ENCODE data around the gene WDR46. TPM values are rescaled to one million over a fixed set of nuclear protein-coding genes. Genes with fewer than 3 reads are reported as not detected.

Gene WDR46
- total and polyA plus RNA-seq, 10 of the 15 experiments (the other 5 are each of a cell fraction or from before 2014, with no cell fraction given): 10.1 to 147 (median 86.0) TPM

DNA sequence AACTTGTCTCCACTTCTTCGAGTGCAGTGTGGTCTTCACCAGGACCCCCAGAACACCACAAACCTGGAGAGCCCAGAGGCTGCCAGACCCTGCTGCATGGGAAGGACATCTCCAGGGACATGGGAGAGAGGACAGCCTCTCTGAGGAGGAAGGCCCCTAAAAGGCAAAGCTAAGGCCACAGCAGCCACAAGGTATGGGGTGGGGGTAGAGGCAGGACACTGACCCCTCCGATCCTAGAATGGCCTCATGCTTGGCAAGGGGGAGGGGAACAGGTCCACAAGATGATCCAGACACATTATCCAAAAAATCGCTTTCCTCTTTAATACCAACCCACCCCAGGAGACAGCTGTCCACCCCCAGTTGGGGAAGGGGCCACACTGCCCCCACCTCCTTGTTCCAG is 10.2 kb downstream of the WDR46 start:
- POLR2A ChIA-PET: interaction anchor here (1.1 to 3.9 kb wide), 4 partner anchors 9 to 66 kb away, joined by 4 to 38 read pairs (median 13); partner anchors contain the start of genes PFDN6 and WDR46
- intact Hi-C loops (cut with micrococcal nuclease; ENCODE audit: unreplicated experiment) (loop anchor here (5.0 kb wide), 1 partner anchor 113 kb away; the partner anchor contains the start of gene KIFC1), in situ Hi-C loops (cut with MboI) (no loop called here)
- Histone ChIP-seq H3K4me2 (ENCODE audit: control insufficient read depth, insufficient read depth) (no peak overlapping the region), H2AFZ (ENCODE audit: control insufficient read depth, low read depth, low read length) (no peak overlapping the region), H3K4me1 (ENCODE audit: control insufficient read depth, insufficient read depth, low read length) (peaks cover 22% of the 10 kb centered on the region), H3K79me2 (ENCODE audit: control insufficient read depth, insufficient read depth, low read length) (peaks cover 36% of the 10 kb centered on the region), H3K36me3 (ENCODE audit: control insufficient read depth in 2 of 2, insufficient read depth in 2 of 2, low read length in 1 of 2) (peaks cover 26% of the 10 kb centered on the region in 2 experiments), H3K9ac (ENCODE audit: control insufficient read depth, insufficient read depth, low read length) (no peak overlapping the region), H3K9me3 (replicated peaks; ENCODE audit: control insufficient read depth, insufficient read depth, low read length) (no peaks in the 10 kb centered on the region), H3K4me3 (no peak overlapping the region), H4K20me1 (ENCODE audit: control insufficient read depth, insufficient read depth) (peaks cover 6% of the 10 kb centered on the region), H3K27me3 (replicated peaks in 1 of 2; ENCODE audit: control insufficient read depth in 2 of 2, insufficient read depth in 2 of 2, low read length in 1 of 2) (no peaks in the 10 kb centered on the region), H3K27ac (ENCODE audit: control insufficient read depth, insufficient read depth) (no peak overlapping the region)
- CTCF ChIA-PET: interaction anchor here (0.5 to 3.9 kb wide), 6 partner anchors 9 to 286 kb away, joined by 3 to 30 read pairs (median 14); partner anchors contain the start of genes PFDN6, RGL2 and WDR46
- no TSS peak for BruUV-seq (replicated peaks)
- DNase-seq (ENCODE audit: low read depth, low spot score) (no peak), ATAC-seq (no peak), FAIRE-seq (no peak)
- TF ChIP-seq SREBF2 (IDR thresholded peaks at IDR 0.05; ENCODE audit: low read length) (no peak), SRF (IDR thresholded peaks at IDR 0.05; ENCODE audit: low read depth in 2 of 2, low read length in 2 of 2) (no peak), TCF7 (IDR thresholded peaks at IDR 0.05; ENCODE audit: borderline replicate concordance) (no peak), POU2F2 (IDR thresholded peaks at IDR 0.05; ENCODE audit: borderline replicate concordance, low read depth, low read length) (no peak), MEF2B (IDR thresholded peaks at IDR 0.05; ENCODE audit: partially characterized antibody, poor library complexity, severe bottlenecking) (no peak), NR2F1 (conservative IDR thresholded peaks at IDR 0.05) (no peak), KAT2A (conservative IDR thresholded peaks at IDR 0.05; ENCODE audit: control insufficient read depth, low read depth, low read length) (no peak), LARP7 (IDR thresholded peaks at IDR 0.05) (no peak), PBX3 (IDR thresholded peaks at IDR 0.05; ENCODE audit: insufficient replicate concordance, low read depth, low read length) (no peak), MTA2 (IDR thresholded peaks at IDR 0.05; ENCODE audit: low read depth) (no peak), ELK1 (IDR thresholded peaks at IDR 0.05; ENCODE audit: low read depth, low read length) (no peak), ZNF207 (IDR thresholded peaks at IDR 0.05; ENCODE audit: borderline replicate concordance) (no peak), MXI1 (IDR thresholded peaks at IDR 0.05; ENCODE audit: low read depth, low read length) (no peak)
- TF ChIP-seq, protein P1, sequence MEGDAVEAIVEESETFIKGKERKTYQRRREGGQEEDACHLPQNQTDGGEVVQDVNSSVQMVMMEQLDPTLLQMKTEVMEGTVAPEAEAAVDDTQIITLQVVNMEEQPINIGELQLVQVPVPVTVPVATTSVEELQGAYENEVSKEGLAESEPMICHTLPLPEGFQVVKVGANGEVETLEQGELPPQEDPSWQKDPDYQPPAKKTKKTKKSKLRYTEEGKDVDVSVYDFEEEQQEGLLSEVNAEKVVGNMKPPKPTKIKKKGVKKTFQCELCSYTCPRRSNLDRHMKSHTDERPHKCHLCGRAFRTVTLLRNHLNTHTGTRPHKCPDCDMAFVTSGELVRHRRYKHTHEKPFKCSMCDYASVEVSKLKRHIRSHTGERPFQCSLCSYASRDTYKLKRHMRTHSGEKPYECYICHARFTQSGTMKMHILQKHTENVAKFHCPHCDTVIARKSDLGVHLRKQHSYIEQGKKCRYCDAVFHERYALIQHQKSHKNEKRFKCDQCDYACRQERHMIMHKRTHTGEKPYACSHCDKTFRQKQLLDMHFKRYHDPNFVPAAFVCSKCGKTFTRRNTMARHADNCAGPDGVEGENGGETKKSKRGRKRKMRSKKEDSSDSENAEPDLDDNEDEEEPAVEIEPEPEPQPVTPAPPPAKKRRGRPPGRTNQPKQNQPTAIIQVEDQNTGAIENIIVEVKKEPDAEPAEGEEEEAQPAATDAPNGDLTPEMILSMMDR (IDR thresholded peaks at IDR 0.05 in 2 of 3, conservative IDR thresholded peaks at IDR 0.05 in 1 of 3; ENCODE audit: control insufficient read depth in 2 of 3, extremely low read depth in 1 of 3, insufficient read depth in 1 of 3, low read depth in 3 of 3, low read length in 3 of 3): no peak
- TF ChIP-seq, protein P2, sequence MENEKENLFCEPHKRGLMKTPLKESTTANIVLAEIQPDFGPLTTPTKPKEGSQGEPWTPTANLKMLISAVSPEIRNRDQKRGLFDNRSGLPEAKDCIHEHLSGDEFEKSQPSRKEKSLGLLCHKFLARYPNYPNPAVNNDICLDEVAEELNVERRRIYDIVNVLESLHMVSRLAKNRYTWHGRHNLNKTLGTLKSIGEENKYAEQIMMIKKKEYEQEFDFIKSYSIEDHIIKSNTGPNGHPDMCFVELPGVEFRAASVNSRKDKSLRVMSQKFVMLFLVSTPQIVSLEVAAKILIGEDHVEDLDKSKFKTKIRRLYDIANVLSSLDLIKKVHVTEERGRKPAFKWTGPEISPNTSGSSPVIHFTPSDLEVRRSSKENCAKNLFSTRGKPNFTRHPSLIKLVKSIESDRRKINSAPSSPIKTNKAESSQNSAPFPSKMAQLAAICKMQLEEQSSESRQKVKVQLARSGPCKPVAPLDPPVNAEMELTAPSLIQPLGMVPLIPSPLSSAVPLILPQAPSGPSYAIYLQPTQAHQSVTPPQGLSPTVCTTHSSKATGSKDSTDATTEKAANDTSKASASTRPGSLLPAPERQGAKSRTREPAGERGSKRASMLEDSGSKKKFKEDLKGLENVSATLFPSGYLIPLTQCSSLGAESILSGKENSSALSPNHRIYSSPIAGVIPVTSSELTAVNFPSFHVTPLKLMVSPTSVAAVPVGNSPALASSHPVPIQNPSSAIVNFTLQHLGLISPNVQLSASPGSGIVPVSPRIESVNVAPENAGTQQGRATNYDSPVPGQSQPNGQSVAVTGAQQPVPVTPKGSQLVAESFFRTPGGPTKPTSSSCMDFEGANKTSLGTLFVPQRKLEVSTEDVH (IDR thresholded peaks at IDR 0.05; ENCODE audit: low read depth, partially characterized antibody): no peak
- SMC1A ChIA-PET (ENCODE audit: uncharacterized antibody, unreplicated experiment): interaction anchor here (3.6 kb wide), 1 partner anchor 11 kb away, joined by 25 read pairs; the partner anchor contains the start of genes PFDN6 and WDR46
- RAD21 ChIA-PET (ENCODE audit: unreplicated experiment): interaction anchor here (2.1 to 2.4 kb wide), 3 partner anchors 20 to 147 kb away, joined by 7 to 14 read pairs (median 14); partner anchors contain the start of gene RGL2
- WGBS (ENCODE audit: insufficient coverage, insufficient replicate concordance, low lambda C conversion rate, missing lambda C conversion rate): 77% methylated on average over 3 of the region's 3 CpGs

All from GM12878 (cell line).